Epidermal melanocyte (primary cell): Measurements from ENCODE around the gene EFNA5.
A peak's percentile ranks its signal among the peaks of the same experiment; 100 is the strongest.

ENCODE experiments used
- DNase-seq: peaks from one replicate; pipeline ENCODE4 v3.0.0; 2011; ENCODE audit warnings: low spot score; ENCODE audit not compliant: insufficient read length

The EFNA5 gene

DNA sequence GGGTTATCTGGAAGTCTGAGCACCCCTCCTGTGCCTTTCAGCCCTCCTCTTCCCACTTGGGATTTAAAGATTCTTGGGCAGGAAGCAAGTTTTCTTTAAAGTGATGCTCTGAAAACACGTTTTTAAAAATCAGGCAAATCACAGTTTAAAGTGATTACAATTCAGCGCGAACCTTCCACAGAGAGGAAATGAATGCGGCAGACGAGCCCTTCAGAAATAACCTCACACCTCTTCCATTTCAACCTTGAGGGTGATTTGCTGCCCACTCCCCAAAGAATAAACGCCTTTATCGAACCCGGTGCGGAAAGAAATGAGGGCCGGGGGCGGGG lies 2.3 kb upstream of the EFNA5 start:
- no peak for DNase-seq

DNA sequence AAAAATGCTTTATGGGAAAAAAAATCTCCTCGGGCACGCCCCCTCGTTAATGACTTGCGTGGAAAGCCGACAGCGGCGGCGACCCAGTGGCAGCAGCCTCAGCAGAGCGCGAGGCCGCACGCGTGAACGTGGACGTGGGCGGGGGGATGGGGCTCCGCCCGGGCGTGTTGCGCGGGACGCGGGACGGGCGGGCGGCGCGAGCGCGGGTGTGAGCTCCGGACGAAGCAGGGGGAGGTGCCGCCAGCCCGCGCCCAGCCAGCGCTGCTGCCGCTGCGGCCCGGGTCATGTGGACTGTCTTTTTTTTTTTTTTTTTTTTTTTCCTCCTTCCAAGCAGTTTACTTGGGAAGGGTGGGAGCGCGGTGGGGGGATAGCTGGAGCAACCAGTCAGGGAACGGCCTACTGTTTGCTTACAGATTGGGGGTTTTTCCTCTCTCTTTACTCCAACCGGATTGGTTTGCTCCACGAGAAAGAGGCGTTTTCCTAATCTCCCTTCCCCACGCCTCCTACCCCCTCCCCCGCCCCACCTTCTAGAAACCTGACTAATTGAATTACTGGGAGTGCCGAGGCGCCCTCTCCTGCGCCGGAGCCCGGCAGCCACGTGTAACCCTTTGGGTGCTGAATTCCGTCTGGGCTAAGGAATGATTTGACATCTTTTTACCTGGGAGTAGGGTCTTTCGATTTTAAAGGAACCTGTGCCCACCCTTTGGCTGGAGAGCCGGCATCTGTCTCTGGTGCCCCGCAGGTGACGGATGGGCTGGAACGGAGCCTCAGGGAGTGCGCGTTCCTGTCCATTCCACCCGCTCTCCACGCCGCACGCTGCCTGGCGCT lies 1.7 kb upstream of the EFNA5 start:
- peak; percentile 51 for DNase-seq

GRCh38 chr5:107671742-107672210 lies 1.0 kb upstream of the EFNA5 start:
- no peak for DNase-seq

GRCh38 chr5:107670087-107670931 lies 428 bp downstream of the EFNA5 start:
- DNase-seq, result no peak

- no peak for DNase-seq
These were observed 1.4 kb downstream of the EFNA5 start for GRCh38 chr5:107669096-107670031.

GRCh38 chr5:107668154-107669095 lies 2.3 kb downstream of the EFNA5 start:
- no peak for DNase-seq

DNA sequence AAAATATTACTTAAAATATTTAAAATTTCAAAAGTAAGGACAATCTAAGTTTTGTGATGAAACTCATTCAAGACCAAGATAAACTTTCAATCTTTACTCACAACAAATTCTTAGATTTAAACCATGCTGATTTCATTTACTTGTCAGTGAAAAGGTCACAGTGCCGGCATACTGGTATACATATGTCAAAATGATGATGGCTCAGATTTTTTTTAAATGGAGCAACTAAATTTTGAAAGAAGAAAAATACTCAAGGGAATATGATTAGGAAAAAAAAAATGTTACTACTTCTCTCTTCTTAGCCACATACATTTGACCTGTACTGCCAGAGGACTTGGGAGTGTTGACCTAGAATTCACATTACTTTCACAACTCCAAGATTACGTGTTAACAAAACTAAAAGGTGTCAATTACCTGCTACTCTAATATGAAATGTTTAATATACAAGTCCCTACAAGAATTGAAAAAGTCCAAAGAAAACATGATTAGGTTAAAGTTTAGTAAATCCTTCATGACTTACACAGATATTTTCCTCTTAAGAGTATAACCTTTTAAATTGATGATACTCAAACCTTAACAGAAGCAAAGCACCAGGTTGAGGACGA lies 4.6 kb downstream of the EFNA5 start:
- no peak for DNase-seq

GRCh38 chr5:107665036-107665570 lies 5.6 kb downstream of the EFNA5 start:
- no peak for DNase-seq

DNA sequence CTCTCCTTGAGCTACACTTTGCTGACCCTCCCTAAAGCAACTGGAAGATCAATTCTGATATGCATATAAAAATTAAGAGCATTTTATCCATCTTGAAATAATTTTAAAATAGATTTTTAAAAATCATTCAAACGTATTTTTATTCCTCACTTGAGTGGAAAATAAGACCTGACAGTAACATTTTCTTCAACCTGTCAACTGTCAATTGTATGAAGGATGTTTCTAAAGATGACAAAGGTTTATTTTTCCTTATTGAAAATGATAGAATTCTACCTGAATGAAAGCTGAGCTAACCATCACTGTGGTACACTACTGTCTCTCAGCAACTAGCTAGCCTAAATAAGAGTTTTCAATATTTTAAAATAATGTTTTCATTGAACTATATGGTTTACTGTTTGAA lies 7.0 kb downstream of the EFNA5 start:
- no peak for DNase-seq

DNA sequence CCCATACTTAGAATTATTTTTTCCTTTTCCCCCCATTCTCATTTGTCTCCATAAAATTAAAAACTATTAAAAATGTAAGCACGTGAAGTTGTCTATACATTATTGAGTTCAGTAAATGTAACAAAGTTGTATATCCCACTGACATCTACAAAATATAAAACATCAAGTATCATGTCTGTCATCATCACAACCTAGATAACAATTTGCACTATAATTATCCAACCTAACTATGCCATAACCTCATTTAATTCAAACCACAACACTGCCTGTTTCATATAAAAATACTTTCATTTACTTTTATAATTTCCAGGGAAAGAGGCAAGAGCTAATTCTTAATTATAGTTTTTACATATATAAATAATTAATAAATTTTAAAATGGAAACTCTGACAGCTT lies 9.1 kb downstream of the EFNA5 start:
- no peak for DNase-seq

GRCh38 chr5:107661038-107661649 lies 9.6 kb downstream of the EFNA5 start:
- DNase-seq, result no peak

DNA sequence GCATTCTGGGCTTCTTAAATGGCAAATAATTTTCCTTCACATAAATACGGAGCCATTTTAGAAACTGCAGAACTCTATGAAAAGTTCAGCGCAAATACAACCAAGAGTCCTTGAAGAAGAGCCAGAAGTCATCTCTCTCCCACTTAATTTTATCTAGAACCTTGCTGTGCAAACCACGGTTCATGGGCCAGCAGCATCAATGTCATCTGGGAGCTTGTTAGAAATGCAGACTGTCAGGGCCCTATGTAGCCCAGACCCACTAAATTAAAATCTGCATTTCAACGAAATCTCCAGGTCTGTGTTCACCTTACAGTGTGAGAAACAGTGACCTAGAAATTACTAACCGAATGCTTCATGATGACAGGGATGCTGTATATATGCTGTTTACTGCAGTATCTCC lies 12.2 kb downstream of the EFNA5 start:
- no peak for DNase-seq

GRCh38 chr5:107655831-107656230 lies 14.9 kb downstream of the EFNA5 start:
- DNase-seq, result no peak

DNA sequence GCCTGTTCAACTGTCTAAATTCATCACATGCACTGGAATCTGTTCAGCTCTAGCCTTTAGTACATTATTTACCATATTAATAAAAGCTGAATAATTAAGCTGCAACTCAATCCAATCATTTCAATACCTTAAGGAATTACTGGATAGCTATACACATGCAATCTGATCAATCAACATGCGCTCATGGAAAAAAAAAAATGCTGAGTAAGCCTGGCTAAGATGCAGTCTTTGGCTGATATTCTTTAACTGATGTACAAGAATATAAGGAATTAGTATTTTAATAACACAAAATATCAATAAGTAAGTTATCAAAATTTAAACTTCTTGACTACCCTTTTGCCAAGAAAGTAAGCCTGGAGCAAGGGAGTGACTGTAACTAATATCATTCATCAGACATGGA lies 15.9 kb downstream of the EFNA5 start:
- DNase-seq, result no peak

GRCh38 chr5:107653685-107654084 lies 17.1 kb downstream of the EFNA5 start:
- no peak for DNase-seq

GRCh38 chr5:107652839-107653607 lies 17.7 kb downstream of the EFNA5 start:
- DNase-seq, result no peak

DNA sequence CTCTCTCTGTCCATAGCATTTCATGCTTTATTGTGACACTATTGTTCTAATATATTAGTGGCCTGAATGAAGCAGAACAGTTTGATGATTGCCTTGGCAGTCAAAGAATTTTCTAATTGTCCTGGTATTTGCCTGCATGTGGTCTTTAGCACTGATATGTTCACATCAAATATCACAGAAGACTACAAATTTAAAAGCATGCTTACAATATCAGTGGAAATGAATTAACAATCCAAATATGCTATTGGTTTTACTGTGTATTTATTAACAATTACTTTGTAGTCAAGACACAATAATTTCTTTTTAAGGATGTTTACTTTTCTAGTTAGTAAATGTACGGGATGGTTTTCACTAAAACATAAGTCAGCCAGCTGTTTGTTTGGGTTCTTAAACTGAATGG lies 18.3 kb downstream of the EFNA5 start:
- no peak for DNase-seq

GRCh38 chr5:107651325-107651724 lies 19.4 kb downstream of the EFNA5 start:
- no peak for DNase-seq

DNA sequence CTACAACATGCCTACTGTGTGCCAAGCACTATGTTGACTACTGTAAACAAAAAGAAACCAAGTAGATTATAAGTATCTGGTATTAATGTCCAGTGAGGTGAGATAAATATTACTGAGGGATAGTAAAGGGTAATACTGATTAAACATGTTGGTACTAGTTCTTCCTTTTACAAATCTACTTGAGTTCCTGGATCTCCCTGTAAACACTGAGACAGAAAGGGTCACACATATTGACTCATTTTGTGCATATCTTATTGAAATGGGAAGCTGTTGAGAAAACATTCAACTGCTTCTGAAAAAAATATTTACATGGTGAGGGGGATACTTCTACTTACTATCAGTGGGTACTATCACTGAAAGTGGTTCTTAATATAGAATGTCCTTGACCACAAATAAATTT lies 24.3 kb downstream of the EFNA5 start:
- no peak for DNase-seq
